ENCODE data around the gene IL13RA2.

Gene IL13RA2

DNA sequence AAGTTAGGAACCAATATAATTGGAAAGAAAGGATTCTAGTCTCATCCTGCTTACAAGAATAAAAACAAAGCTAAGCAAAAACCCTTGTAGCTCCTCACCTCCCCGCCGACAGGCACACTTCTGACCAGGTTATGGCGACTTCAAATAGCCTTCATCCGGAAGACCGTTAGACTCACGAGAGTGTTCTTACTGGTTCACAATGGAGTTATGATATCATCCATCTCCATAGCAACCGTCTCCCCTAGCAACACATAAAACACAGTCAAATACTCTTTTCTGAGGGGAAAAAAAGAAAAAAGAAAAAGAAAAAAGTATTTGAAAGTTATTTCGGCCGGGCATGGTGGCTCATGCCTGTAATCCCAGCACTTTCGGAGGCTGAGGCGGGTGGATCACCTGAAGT is at the start of gene IL13RA2:
Gene IL13RA2, minus strand, starts transcription at position 162 of the 400 bp plus-strand sequence. CDS start 347 bp downstream, outside the sequence.
- ATAC-seq (replicated peaks) (no peak), DNase-seq (no peak)
- Mint-ChIP-seq H3K36me3 (no peaks in the 10 kb centered on the region), H3K27ac (no peak within 1 kb of the TSS), H3K4me3 (no peak within 1 kb of the TSS), H3K9me3 (no peaks in the 10 kb centered on the region), H3K27me3 (no peaks in the 10 kb centered on the region), H3K4me1 (no peaks in the 10 kb centered on the region)

- H3K4me1 Mint-ChIP-seq = no peaks in the 10 kb centered on the region
- DNase-seq = no peak
- peaks cover under 1 to 4% of the 10 kb centered on the region in 2 donors for H3K9me3 Mint-ChIP-seq
- no peak for ATAC-seq (replicated peaks)
- H3K27ac Mint-ChIP-seq = no peak overlapping the region
- no peaks in the 10 kb centered on the region for H3K36me3 Mint-ChIP-seq
- H3K4me3 Mint-ChIP-seq = no peak overlapping the region
- H3K27me3 Mint-ChIP-seq = no peaks in the 10 kb centered on the region
These were observed 47.9 kb upstream of the IL13RA2 start for GRCh38 chrX:115065304-115065703.

DNA sequence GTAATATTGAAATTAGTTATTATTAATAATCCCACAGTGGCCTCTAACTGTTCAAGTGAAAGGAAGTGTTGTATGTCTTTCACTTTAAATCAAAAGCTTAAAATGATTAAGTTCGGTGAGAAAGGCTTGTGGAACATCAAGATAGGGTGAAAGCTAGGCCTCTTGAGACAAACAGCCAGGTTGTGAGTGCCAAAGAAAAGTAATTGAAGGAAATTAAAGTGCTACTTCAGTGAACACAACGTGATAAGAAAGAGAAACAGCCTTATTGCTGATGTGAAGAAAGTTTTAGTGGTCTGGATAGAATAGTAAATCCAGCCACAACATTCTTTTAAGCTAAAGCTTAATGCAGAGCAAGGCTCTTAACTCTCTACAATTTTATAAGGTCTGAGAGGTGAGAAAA is 42.6 kb upstream of the IL13RA2 start:
- Mint-ChIP-seq H3K4me3 (no peak overlapping the region), H3K4me1 (no peaks in the 10 kb centered on the region), H3K9me3 (peaks cover 0 to 6% of the 10 kb centered on the region in 2 donors), H3K36me3 (no peaks in the 10 kb centered on the region), H3K27me3 (no peaks in the 10 kb centered on the region), H3K27ac (no peak overlapping the region)
- DNase-seq (no peak), ATAC-seq (replicated peaks) (no peak)

- ATAC-seq (replicated peaks) = no peak
- H3K4me3 Mint-ChIP-seq = no peak overlapping the region
- no peak overlapping the region for H3K27ac Mint-ChIP-seq
- peaks cover 0 to 7% of the 10 kb centered on the region in 2 donors for H3K9me3 Mint-ChIP-seq
- no peaks in the 10 kb centered on the region for H3K4me1 Mint-ChIP-seq
- H3K36me3 Mint-ChIP-seq = no peaks in the 10 kb centered on the region
- H3K27me3 Mint-ChIP-seq = no peaks in the 10 kb centered on the region
- DNase-seq = no peak
These were observed 40.9 kb upstream of the IL13RA2 start for GRCh38 chrX:115058276-115058675.

- no peak for ATAC-seq (replicated peaks)
- H3K36me3 Mint-ChIP-seq = no peaks in the 10 kb centered on the region
These were observed 37.5 kb upstream of the IL13RA2 start for GRCh38 chrX:115054876-115055275.

GRCh38 chrX:115053223-115053622 is 35.8 kb upstream of the IL13RA2 start:
- no peaks in the 10 kb centered on the region for H3K4me1 Mint-ChIP-seq
- H3K36me3 Mint-ChIP-seq = no peaks in the 10 kb centered on the region
- no peak overlapping the region for H3K27ac Mint-ChIP-seq
- peaks cover 0 to 3% of the 10 kb centered on the region in 2 donors for H3K9me3 Mint-ChIP-seq
- ATAC-seq (replicated peaks) (no peak), DNase-seq (no peak)
- no peak overlapping the region for H3K4me3 Mint-ChIP-seq
- H3K27me3 Mint-ChIP-seq = no peaks in the 10 kb centered on the region

More at GRCh38 chrX:115054876-115055275, 37.5 kb upstream of the IL13RA2 start:
- Mint-ChIP-seq H3K9me3 (peaks cover 0 to 3% of the 10 kb centered on the region in 2 donors), H3K4me3 (no peak overlapping the region), H3K27me3 (no peaks in the 10 kb centered on the region), H3K27ac (no peak overlapping the region), H3K4me1 (no peaks in the 10 kb centered on the region)
- DNase-seq = no peak

GRCh38 chrX:115047715-115048114 is 30.3 kb upstream of the IL13RA2 start:
- no peaks in the 10 kb centered on the region for H3K27me3 Mint-ChIP-seq
- DNase-seq (no peak), ATAC-seq (replicated peaks) (no peak)
- no peaks in the 10 kb centered on the region for H3K36me3 Mint-ChIP-seq
- H3K4me1 Mint-ChIP-seq = no peaks in the 10 kb centered on the region
- H3K4me3 Mint-ChIP-seq = no peak overlapping the region
- no peaks in the 10 kb centered on the region for H3K9me3 Mint-ChIP-seq
- no peak overlapping the region for H3K27ac Mint-ChIP-seq

GRCh38 chrX:115047181-115047580 is 29.8 kb upstream of the IL13RA2 start:
- Mint-ChIP-seq H3K27me3 (no peaks in the 10 kb centered on the region), H3K9me3 (no peaks in the 10 kb centered on the region), H3K27ac (no peak overlapping the region), H3K4me3 (no peak overlapping the region), H3K36me3 (no peaks in the 10 kb centered on the region), H3K4me1 (no peaks in the 10 kb centered on the region)
- ATAC-seq (replicated peaks) (no peak), DNase-seq (no peak)

- Mint-ChIP-seq H3K27ac (no peak overlapping the region), H3K9me3 (peaks cover 0 to 2% of the 10 kb centered on the region in 2 donors), H3K4me3 (no peak overlapping the region), H3K4me1 (no peaks in the 10 kb centered on the region), H3K27me3 (no peaks in the 10 kb centered on the region), H3K36me3 (no peaks in the 10 kb centered on the region)
- DNase-seq (no peak), ATAC-seq (replicated peaks) (no peak)
These were observed 23.0 kb upstream of the IL13RA2 start for GRCh38 chrX:115040417-115040816.

DNA sequence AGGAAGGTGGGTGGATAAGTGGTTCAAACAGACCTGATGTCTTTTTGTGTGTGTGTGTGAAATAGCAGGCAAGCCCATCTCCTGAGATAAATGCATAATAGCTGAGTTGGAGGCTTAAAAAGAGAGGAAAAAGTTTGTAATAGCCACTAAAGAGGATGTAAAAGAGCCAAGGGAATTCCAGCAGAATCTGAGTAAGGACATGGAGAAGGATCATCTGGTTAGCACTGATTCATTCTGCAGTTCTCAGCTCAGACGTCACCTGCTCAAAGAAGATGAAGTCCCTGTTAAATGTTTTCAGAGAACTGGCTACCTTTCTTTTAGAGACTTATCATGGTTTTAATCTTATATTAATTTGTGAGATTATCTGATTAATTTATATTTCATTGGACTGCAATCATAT is 21.0 kb upstream of the IL13RA2 start:
- no peaks in the 10 kb centered on the region for H3K4me1 Mint-ChIP-seq

DNA sequence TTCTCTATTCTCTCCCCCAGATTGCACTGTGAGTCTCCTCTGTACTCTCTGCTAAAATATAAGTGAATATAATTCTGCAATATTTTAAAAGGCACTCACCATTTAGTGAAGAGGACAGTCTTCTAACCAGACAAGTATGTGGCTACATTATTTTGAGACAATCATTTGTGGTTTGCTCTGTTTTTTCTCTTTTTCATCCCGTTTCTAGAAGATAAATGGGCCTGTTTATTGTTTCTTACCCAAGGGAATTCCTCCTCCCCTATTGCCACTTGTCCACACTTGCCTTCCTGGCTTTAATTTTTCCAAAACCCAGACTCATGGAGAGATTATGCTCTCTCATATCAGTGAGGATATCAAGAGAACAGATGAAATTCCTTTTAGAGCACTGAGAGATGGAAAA is 18.6 kb upstream of the IL13RA2 start:
- no peak for DNase-seq
- Mint-ChIP-seq H3K36me3 (no peaks in the 10 kb centered on the region), H3K9me3 (peaks cover 0 to 2% of the 10 kb centered on the region in 2 donors), H3K4me3 (no peak overlapping the region), H3K27me3 (no peaks in the 10 kb centered on the region), H3K4me1 (no peaks in the 10 kb centered on the region), H3K27ac (no peak overlapping the region)
- ATAC-seq (replicated peaks) = no peak

More for the DNA sequence above, 21.0 kb upstream of the IL13RA2 start:
- no peak for DNase-seq
- H3K27me3 Mint-ChIP-seq = no peaks in the 10 kb centered on the region
- H3K4me3 Mint-ChIP-seq = no peak overlapping the region
- H3K27ac Mint-ChIP-seq = no peak overlapping the region
- peaks cover 0 to 2% of the 10 kb centered on the region in 2 donors for H3K9me3 Mint-ChIP-seq
- no peaks in the 10 kb centered on the region for H3K36me3 Mint-ChIP-seq
- ATAC-seq (replicated peaks) = no peak

- Mint-ChIP-seq H3K27me3 (no peaks in the 10 kb centered on the region), H3K4me3 (no peak overlapping the region), H3K27ac (no peak overlapping the region), H3K36me3 (no peaks in the 10 kb centered on the region), H3K4me1 (no peaks in the 10 kb centered on the region), H3K9me3 (no peaks in the 10 kb centered on the region)
- ATAC-seq (replicated peaks) (no peak), DNase-seq (no peak)
These were observed 14.6 kb upstream of the IL13RA2 start for GRCh38 chrX:115031989-115032388.

DNA sequence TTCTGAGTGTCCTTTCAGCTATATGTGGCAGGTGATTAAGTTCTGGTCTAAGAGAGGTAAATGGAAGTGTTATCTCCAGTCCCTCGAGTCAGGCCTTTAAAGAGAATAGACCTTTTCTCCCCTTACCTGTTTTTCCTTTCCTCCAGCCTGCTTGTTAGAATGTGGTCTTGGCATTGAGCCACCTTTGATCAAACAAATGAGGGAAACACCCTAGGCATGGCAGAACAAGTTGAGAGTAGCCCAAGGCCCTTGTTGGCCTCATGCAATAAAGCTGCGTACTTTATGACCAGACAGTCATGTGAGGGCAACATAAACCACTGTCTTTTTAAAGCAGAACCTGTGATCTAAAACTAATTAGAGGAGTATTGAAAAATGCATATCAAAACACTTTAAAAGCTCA is 13.2 kb upstream of the IL13RA2 start:
- no peaks in the 10 kb centered on the region for H3K36me3 Mint-ChIP-seq
- DNase-seq (no peak), ATAC-seq (replicated peaks) (no peak)
- H3K27me3 Mint-ChIP-seq = no peaks in the 10 kb centered on the region
- H3K27ac Mint-ChIP-seq = no peak overlapping the region
- no peaks in the 10 kb centered on the region for H3K9me3 Mint-ChIP-seq
- no peaks in the 10 kb centered on the region for H3K4me1 Mint-ChIP-seq
- H3K4me3 Mint-ChIP-seq = no peak overlapping the region

DNA sequence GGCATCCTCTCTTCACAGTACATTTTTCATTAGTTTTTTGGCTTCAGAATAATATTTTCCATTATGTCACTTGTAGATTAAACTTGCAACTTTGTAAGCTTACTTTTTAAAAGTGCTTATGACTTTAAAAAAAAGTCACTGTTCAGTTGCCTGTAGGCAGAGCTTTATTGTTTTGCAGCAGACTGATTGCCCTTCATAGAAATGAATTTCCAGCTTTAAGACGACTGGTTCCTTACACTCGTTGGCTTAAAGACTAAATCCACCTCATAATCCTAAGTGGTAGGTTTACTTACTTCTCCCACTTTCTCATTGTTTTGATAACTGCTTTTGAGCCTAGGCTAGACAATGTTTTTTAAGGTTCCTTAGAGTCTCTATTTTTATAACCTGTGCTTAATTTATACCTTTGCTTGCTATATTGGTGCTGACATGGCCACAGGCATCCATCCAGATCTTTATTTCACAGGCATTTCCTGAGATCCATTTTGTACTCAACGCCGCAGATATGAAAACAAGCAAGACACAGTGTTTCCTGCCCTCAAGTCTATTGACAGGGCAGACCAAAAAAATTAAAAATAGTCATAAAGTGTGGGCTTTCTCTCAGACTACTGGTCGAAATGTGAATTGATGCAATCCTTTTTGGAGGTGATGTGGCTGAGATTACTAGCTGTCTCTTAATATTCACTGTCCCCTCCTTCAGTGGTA is 12.6 kb upstream of the IL13RA2 start:
- DNase-seq (no peak), ATAC-seq (replicated peaks) (no peak)
- H3K4me1 Mint-ChIP-seq = no peaks in the 10 kb centered on the region
- H3K27me3 Mint-ChIP-seq = no peaks in the 10 kb centered on the region
- H3K36me3 Mint-ChIP-seq = no peaks in the 10 kb centered on the region
- no peaks in the 10 kb centered on the region for H3K9me3 Mint-ChIP-seq
- H3K4me3 Mint-ChIP-seq = no peak overlapping the region
- no peak overlapping the region for H3K27ac Mint-ChIP-seq

DNA sequence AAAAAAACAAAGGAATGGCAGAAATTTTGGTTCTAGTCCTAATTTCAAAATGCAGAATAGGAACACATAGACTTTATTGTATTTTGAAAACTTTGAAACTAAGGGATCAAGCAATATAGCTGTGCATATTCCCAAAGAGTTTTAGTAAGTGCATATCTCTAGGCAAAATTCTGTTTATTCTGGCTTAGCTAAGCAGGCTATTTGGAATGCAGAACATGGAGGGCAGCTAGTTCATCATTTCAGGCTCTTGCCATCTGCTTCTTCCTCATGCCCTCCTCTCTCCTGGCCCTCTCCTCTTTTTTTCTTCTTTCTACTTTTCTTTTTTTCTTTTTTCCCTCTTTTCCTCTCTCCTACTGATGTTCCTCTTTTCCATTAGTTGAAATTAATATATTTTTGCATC is 12.0 kb upstream of the IL13RA2 start:
- Mint-ChIP-seq H3K4me1 (no peaks in the 10 kb centered on the region), H3K36me3 (no peaks in the 10 kb centered on the region)

More for the DNA sequence above, 12.0 kb upstream of the IL13RA2 start:
- ATAC-seq (replicated peaks) (no peak), DNase-seq (no peak)
- H3K4me3 Mint-ChIP-seq = no peak overlapping the region
- no peak overlapping the region for H3K27ac Mint-ChIP-seq
- no peaks in the 10 kb centered on the region for H3K9me3 Mint-ChIP-seq
- H3K27me3 Mint-ChIP-seq = no peaks in the 10 kb centered on the region

All from stimulated activated naive B cell treated with anti-CD40 and anti-IgM and Interleukin-4, amounts not matched to agents 10 μg/mL and 1 μg/mL and 100 μg/mL, for 72 hours (primary cell).